Fibroblast of villous mesenchyme (primary cell): ENCODE measurements around the gene PLBD2. TPM values are rescaled to one million over a fixed set of nuclear protein-coding genes. Genes with fewer than 3 reads are reported as not detected.

Experiments
- DNase-seq: peaks from one replicate; pipeline ENCODE4 v3.0.0-alpha.2; 2010; ENCODE audit warnings: low read depth
- H3K4me3 ChIP-seq: 2 replicates; pipeline ENCODE4 v1.5.1; 2011; ENCODE audit warnings: low read depth, mild to moderate bottlenecking, low read length
- total RNA-seq: library from RNA; depleted of rRNA; stranded (reverse); fragments of >200 nt; gene quantifications from 2 replicates; pipeline ENCODE4 v1.2.3, GENCODE V29; 2012
- TF ChIP-seq, protein P1 (sequence below): IDR thresholded peaks from 2 replicates; pipeline ENCODE4 v1.5.1; 2012; ENCODE audit warnings: low read depth, mild to moderate bottlenecking, low read length; ENCODE audit not compliant: insufficient read depth

PLBD2 gene
- total RNA-seq, 1 donor, result 27.6 TPM

DNA sequence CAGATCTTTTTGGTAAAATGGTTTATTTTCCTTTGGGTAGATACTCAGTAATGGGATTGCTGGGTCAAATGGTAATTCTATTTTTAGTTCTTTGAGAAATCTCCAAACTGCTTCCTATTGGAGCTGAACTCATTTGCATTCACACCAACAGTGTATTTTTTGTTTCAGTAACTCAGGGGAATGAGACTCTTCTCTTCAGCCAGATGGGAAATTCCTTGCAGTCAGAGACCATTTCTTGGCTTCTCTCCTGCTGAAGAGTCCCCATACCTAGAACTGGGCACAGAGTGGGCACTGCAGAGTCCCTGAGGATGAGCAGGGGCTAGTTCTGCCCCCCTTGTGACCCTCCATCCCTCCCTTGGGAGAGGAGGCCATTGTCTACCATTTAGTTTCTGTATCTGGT is 74.6 kb downstream of the PLBD2 start:
- H3K4me3 ChIP-seq, result no peak overlapping the region
- no peak for DNase-seq
- TF ChIP-seq, protein P1, sequence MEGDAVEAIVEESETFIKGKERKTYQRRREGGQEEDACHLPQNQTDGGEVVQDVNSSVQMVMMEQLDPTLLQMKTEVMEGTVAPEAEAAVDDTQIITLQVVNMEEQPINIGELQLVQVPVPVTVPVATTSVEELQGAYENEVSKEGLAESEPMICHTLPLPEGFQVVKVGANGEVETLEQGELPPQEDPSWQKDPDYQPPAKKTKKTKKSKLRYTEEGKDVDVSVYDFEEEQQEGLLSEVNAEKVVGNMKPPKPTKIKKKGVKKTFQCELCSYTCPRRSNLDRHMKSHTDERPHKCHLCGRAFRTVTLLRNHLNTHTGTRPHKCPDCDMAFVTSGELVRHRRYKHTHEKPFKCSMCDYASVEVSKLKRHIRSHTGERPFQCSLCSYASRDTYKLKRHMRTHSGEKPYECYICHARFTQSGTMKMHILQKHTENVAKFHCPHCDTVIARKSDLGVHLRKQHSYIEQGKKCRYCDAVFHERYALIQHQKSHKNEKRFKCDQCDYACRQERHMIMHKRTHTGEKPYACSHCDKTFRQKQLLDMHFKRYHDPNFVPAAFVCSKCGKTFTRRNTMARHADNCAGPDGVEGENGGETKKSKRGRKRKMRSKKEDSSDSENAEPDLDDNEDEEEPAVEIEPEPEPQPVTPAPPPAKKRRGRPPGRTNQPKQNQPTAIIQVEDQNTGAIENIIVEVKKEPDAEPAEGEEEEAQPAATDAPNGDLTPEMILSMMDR, result no peak

DNA sequence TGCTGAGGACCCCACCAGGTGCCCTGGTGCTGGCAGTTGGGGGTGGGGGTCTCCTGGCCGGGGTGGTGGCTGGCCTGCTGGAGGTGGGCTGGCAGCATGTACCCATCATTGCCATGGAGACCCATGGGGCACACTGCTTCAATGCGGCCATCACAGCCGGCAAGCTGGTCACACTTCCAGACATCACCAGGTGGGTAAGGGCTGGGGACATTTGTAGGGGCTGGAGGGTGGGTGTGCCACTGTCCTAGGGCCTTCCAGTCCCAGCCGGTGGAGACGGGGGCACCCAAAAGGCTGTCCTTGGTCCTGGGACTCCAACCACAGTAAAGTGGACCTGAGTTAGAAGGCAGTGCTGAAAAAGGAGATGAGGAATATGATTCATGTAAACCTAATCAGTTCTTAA is 77.0 kb downstream of the PLBD2 start:
- DNase-seq, result no peak
- H3K4me3 ChIP-seq, result no peak overlapping the region
- TF ChIP-seq, protein P1, result no peak

DNA sequence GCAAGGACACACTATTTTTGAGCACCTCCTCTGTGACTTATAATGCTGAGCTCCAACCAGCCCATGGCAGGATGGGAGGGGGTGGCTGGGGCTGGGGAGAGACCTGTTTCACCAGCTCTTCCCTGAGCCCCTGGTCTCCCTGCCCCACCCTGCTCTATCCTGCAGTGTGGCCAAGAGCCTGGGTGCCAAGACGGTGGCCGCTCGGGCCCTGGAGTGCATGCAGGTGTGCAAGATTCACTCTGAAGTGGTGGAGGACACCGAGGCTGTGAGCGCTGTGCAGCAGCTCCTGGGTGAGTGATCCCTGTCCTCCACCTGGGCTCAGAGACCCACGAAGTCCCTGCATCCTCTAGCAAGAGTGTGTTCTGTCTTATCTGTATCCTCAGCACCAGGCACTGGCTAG is 78.2 kb downstream of the PLBD2 start:
- DNase-seq, result no peak
- TF ChIP-seq, protein P1, result no peak

DNA sequence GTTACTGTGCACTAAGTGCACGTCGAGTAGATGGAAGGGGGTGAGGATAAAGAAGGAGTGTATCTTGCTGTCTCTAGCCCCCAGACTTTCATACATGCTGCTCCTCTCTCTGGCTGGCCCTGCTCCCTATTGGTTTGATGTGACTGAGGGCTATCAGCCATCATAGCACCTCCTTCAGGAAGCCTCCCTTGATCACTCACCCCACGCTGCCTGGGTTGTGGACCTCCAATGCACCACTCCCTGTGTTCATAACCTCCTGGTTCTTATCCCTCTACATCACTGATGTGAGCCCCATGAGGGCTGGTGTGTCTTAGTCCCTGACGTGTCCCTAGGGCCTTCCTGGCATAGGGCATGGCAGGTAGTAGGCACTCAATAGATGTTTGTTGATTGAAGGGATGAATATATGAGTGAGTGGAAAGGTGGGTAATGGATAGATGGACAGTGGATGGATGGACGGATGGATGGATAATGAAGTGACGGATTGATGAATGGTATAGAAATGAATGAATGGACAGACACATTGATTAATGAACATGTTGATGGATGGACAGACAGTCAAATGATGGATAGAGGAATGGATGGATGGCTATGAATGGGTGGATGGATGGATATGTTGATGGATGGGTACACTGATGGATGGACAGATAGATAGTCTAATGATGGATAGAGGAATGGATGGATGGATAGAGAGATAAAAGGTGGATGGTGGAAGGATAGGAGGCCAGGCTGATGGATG is 78.8 kb downstream of the PLBD2 start:
- TF ChIP-seq, protein P1, result no peak
- no peak for DNase-seq
- no peak overlapping the region for H3K4me3 ChIP-seq

More for the DNA sequence above, 78.2 kb downstream of the PLBD2 start:
- H3K4me3 ChIP-seq, result no peak overlapping the region

DNA sequence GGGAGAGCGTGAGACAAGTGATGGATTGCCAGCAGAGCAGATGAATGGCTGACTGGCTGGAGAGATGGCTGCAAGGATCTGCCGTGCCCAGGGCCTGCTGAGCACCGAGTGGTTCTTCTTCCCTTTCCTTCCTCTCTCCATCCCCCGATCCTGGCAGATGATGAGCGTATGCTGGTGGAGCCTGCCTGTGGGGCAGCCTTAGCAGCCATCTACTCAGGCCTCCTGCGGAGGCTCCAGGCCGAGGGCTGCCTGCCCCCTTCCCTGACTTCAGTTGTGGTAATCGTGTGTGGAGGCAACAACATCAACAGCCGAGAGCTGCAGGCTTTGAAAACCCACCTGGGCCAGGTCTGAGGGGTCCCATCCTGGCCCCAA is 79.3 kb downstream of the PLBD2 start:
- DNase-seq, result no peak
- TF ChIP-seq, protein P1, result no peak
- no peak overlapping the region for H3K4me3 ChIP-seq

DNA sequence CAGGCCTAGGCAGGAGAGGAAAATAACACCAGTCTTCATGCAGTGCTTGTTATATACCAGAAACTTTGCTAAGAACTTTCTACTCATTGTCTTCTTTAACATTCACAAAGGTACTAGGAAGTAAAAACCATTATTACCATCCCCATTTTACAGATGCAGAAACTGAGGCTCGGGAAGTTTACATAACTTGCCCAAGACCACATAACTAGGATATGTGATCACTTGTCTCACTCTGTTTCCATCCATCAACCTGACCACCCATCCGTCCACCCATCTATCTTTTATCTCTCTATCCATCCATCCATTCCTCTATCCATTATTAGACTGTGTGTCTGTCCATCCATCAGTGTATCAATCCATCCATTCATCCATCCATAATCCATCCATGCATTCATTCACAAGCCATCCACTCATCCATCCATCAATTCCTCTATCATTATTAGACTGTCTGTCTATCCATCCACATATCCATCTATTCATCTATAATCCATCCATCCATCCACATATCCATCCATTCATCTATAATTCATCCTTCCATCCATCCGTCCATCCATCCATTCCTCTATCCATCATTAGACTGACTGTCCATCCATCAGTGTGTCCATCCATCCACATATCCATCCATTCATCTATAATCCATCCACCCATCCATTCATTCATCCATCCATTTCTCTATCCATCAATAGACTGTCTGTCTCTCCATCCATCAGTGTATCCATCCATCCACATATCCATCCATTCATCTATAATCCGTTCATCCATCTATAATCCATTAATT is 80.3 kb downstream of the PLBD2 start:
- TF ChIP-seq, protein P1, result no peak
- no peak overlapping the region for H3K4me3 ChIP-seq
- no peak for DNase-seq
